Measurements from ENCODE around the gene ESYT1.

The ESYT1 gene

GRCh38 chr12:56152132-56152755 lies 24.2 kb downstream of the ESYT1 start, which contains the start of gene MYL6B (continued):
- TF ChIP-seq ZNF830 (tag by site-specific recombination; IDR thresholded peaks at IDR 0.05; ENCODE audit: low read depth), result no peak
- no peak for TF ChIP-seq ZNF768 (tag by site-specific recombination; IDR thresholded peaks at IDR 0.05)
- peak; percentile 75; the same call in 1 of the 2 replicates for TF ChIP-seq KLF17 (tag by site-specific recombination; IDR thresholded peaks at IDR 0.05)
- TF ChIP-seq ZNF785 (tag by site-specific recombination; IDR thresholded peaks at IDR 0.05), result no peak
- TF ChIP-seq ZNF221 (tag by site-specific recombination; IDR thresholded peaks at IDR 0.05; ENCODE audit: borderline replicate concordance), result no peak
- TF ChIP-seq ZNF510 (tag by site-specific recombination; IDR thresholded peaks at IDR 0.05; ENCODE audit: insufficient replicate concordance), result no peak
- no peak for TF ChIP-seq ZSCAN16 (tag by site-specific recombination; IDR thresholded peaks at IDR 0.05)
- no peak for TF ChIP-seq ZNF112 (tag by site-specific recombination; IDR thresholded peaks at IDR 0.05)
- peak; percentile 49; the same call in 1 of the 2 replicates for TF ChIP-seq EGR2 (tag by site-specific recombination; IDR thresholded peaks at IDR 0.05; ENCODE audit: low read depth)
- TF ChIP-seq ZNF600 (tag by site-specific recombination; IDR thresholded peaks at IDR 0.05), result 0 out of 2 replicates have a peak, but pooled peaks have one; percentile 13
- TF ChIP-seq ZNF776 (tag by site-specific recombination; IDR thresholded peaks at IDR 0.05; ENCODE audit: borderline replicate concordance), result no peak
- 0 out of 2 replicates have a peak, but pooled peaks have one; percentile 27 for TF ChIP-seq ZSCAN18 (tag by site-specific recombination; IDR thresholded peaks at IDR 0.05)
- TF ChIP-seq HOXA7 (CRISPR knock-in tag; IDR thresholded peaks at IDR 0.05; ENCODE audit: borderline replicate concordance), result no peak
- no peak for TF ChIP-seq ZSCAN23 (tag by site-specific recombination; IDR thresholded peaks at IDR 0.05)
- no peak for TF ChIP-seq PRDM6 (tag by site-specific recombination; IDR thresholded peaks at IDR 0.05)

GRCh38 chr12:56152756-56153677 lies 24.9 kb downstream of the ESYT1 start:
- peak overlapping the region; percentile 46 for H3K4me3 ChIP-seq (ENCODE audit: low read depth, low read length)
- H3K4me1 ChIP-seq (ENCODE audit: control insufficient read depth, insufficient read depth, low read length), result no peaks in the 10 kb centered on the region; the same call in 1 of the 2 replicates
- H3K9me3 ChIP-seq (ENCODE audit: control insufficient read depth, insufficient read depth, low read depth, low read length), result no peaks in the 10 kb centered on the region
- H3K27ac ChIP-seq (ENCODE audit: extremely low read depth, low read depth, low read length), result peak overlapping the region; percentile 32; the same call in 1 of the 2 replicates
- ChIA-PET POLR2A (interaction anchor here (1.8 kb wide), 1 partner anchor 25 kb away, joined by 18 read pairs; the partner anchor contains the start of gene ESYT1), CTCF (no interaction called here)
- peaks cover 4 to 21% of the 10 kb centered on the region in 2 experiments for H3K36me3 ChIP-seq (ENCODE audit: control insufficient read depth in 2 of 2, insufficient read depth in 1 of 2, low read length in 2 of 2)
- no peak for TF ChIP-seq PRDM10 (tag by site-specific recombination; IDR thresholded peaks at IDR 0.05)
- TF ChIP-seq ZNF18 (tag by site-specific recombination; IDR thresholded peaks at IDR 0.05), result peak; percentile 66
- TF ChIP-seq ZBTB8A (tag by site-specific recombination; IDR thresholded peaks at IDR 0.05), result no peak
- no peak for TF ChIP-seq ZNF510 (tag by site-specific recombination; IDR thresholded peaks at IDR 0.05; ENCODE audit: insufficient replicate concordance)
- TF ChIP-seq MYNN (tag by site-specific recombination; IDR thresholded peaks at IDR 0.05; ENCODE audit: borderline replicate concordance), result no peak
- no peak for TF ChIP-seq ZNF529 (tag by site-specific recombination; IDR thresholded peaks at IDR 0.05; ENCODE audit: insufficient replicate concordance)
- TF ChIP-seq ZNF335 (tag by site-specific recombination; conservative IDR thresholded peaks at IDR 0.05), result no peak
- TF ChIP-seq WT1 (tag by site-specific recombination; IDR thresholded peaks at IDR 0.05), result no peak
- no peak for TF ChIP-seq ZNF416 (tag by site-specific recombination; IDR thresholded peaks at IDR 0.05)
- TF ChIP-seq ZNF114 (tag by site-specific recombination; IDR thresholded peaks at IDR 0.05), result no peak
- TF ChIP-seq IKZF3 (tag by site-specific recombination; IDR thresholded peaks at IDR 0.05), result 0 out of 2 replicates have a peak, but pooled peaks have one; percentile 12
